ENCODE data around the gene KANK2.
"Not testable (repeated sequence)": the region's sequence is repeated elsewhere in the genome, so short reads cannot be mapped to it uniquely, and the experiment has no call there.

Gene KANK2

GRCh38 chr19:11171144-11171543 lies 26.2 kb downstream of the KANK2 start:
- no peak for DNase-seq

GRCh38 chr19:11169896-11170678 lies 27.3 kb downstream of the KANK2 start:
- DNase-seq: no peak

GRCh38 chr19:11168568-11168967 lies 28.8 kb downstream of the KANK2 start:
- no peak for DNase-seq

GRCh38 chr19:11166281-11167142 lies 30.8 kb downstream of the KANK2 start:
- no peak for DNase-seq

GRCh38 chr19:11165486-11166030 lies 31.8 kb downstream of the KANK2 start:
- no peak for DNase-seq

GRCh38 chr19:11164879-11165406 lies 32.4 kb downstream of the KANK2 start:
- DNase-seq: no peak

GRCh38 chr19:11164296-11164695 lies 33.0 kb downstream of the KANK2 start:
- no peak for DNase-seq

GRCh38 chr19:11160440-11160768 lies 36.9 kb downstream of the KANK2 start:
- not testable (repeated sequence) for DNase-seq

GRCh38 chr19:11159598-11160439 lies 37.5 kb downstream of the KANK2 start:
- DNase-seq: no peak

GRCh38 chr19:11155373-11156120 lies 41.8 kb downstream of the KANK2 start, which contains the start of gene SPC24:
TSS of gene SPC24 (minus strand) at chr19:11155782. CDS start at chr19:11155776, 6 bp downstream.
- DNase-seq: peak; percentile 94 to 96

GRCh38 chr19:11154683-11155047 lies 42.7 kb downstream of the KANK2 start:
- no peak for DNase-seq

GRCh38 chr19:11152318-11153062 lies 44.9 kb downstream of the KANK2 start:
- no peak for DNase-seq

- DNase-seq: no peak
These were observed 46.2 kb downstream of the KANK2 start for GRCh38 chr19:11151181-11151580.

GRCh38 chr19:11148001-11148400 lies 49.3 kb downstream of the KANK2 start:
- DNase-seq: no peak

GRCh38 chr19:11145536-11145924 lies 51.8 kb downstream of the KANK2 start:
- DNase-seq: no peak

- no peak for DNase-seq
These were observed 54.7 kb downstream of the KANK2 start for GRCh38 chr19:11142528-11143171.

- DNase-seq: no peak
These were observed 55.3 kb downstream of the KANK2 start for GRCh38 chr19:11141937-11142527.

- no peak for DNase-seq
These were observed 56.4 kb downstream of the KANK2 start for GRCh38 chr19:11140896-11141295.

GRCh38 chr19:11140023-11140538 lies 57.3 kb downstream of the KANK2 start:
- DNase-seq: not testable (repeated sequence)
